ENCODE measurements around the gene UEVLD.
A peak's percentile ranks its signal among the peaks of the same experiment; 100 is the strongest.
"Not testable (repeated sequence)": the region's sequence is repeated elsewhere in the genome, so short reads cannot be mapped to it uniquely, and the experiment has no call there.

Gene UEVLD

DNA sequence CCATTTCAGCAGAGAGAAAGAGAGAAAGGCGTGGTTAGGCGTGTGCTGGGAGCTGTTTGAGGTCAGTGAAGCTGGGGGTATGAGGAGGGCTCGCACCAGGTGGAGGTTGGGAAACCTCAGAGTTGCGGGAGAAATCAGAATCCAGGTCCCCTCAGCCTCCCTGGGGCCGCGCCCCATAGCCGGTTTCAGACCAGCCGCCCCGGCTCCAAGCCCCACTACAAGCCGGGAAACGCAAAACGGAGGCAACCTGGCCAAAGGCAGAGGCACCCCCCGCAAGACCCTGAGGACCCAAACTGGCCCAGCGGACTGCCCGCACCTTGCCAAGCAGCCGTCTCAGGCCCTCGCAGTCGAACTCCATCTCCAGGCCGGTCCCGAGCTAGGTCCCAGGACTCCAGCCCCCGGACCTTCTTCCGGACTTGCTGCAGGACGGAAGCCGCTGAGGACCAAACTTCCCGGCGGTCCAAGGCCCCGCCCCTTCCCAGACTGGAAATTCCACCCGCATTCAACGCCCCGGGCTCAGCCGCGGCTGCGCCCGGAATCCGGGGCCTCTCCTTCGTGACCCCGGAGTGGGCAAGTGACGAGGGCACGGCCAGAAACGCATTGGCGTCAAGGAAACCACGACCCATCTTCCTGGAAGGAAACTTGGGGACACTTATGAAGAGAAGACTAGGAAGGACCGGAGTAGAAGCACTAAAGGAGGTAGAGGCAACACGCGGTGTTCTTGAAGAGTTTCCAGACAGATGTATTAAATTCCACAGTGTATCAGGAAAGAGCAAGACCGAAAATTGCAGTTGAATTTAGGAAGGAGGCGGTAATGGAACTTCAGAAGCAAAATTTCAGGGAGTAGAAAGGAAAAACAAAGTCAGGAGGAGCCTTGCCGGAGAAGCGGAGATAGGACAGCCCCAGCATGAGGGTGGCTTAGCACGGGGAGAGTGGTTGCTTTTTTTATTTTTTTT lies at the start of gene UEVLD:
Gene UEVLD (minus strand): TSS at position 438 of the 956 bp plus-strand sequence. CDS start 80 bp downstream, at position 358.
- DNase-seq: peak; percentile 54

DNA sequence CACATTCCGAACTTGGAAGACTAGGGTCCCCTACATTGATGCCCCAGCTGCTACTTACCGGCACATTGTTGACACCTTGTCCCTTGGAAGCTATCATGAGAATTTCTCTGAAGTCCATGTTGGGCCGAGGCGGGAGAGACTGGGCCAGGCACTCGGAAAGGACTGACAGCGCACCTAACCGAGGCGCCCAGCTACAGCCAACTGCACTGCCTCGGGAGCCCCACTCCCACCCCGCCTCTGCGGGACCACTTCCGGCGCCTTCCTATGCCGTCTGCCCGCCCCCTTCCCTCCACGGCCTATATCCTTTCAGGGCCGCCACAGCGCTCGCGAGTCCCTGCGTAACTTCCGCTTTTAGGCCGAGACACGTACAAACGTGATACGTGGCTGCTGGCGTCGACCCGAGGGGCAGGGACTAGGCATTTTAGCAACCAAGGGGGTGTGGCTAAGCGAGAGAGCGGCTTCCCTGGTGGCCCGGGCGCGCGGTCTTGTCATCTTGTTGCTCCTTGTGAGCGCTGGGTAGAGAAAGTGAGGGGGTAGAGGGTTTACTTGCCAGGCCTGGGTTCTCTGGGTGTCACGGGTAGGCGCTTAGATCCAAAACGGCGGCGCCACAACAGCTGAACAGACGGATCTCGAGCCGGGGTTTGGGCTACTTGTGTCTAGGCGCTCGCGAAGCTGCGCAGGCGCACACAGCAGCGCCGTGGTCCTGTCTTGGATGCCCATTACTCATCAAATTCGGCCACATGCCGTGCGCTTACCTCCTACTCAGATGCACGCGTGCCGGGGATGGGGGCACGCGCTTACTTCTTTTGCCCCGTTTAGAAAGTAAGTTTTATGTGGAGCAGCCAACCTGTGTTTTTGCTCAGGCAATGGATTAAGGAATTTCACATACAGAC lies 45.9 kb upstream of the UEVLD start, which contains the start of gene SPTY2D1:
Gene SPTY2D1 (minus strand): TSS at position 203 of the 893 bp plus-strand sequence. CDS start 85 bp downstream, at position 118.
- DNase-seq: peak; percentile 97

DNA sequence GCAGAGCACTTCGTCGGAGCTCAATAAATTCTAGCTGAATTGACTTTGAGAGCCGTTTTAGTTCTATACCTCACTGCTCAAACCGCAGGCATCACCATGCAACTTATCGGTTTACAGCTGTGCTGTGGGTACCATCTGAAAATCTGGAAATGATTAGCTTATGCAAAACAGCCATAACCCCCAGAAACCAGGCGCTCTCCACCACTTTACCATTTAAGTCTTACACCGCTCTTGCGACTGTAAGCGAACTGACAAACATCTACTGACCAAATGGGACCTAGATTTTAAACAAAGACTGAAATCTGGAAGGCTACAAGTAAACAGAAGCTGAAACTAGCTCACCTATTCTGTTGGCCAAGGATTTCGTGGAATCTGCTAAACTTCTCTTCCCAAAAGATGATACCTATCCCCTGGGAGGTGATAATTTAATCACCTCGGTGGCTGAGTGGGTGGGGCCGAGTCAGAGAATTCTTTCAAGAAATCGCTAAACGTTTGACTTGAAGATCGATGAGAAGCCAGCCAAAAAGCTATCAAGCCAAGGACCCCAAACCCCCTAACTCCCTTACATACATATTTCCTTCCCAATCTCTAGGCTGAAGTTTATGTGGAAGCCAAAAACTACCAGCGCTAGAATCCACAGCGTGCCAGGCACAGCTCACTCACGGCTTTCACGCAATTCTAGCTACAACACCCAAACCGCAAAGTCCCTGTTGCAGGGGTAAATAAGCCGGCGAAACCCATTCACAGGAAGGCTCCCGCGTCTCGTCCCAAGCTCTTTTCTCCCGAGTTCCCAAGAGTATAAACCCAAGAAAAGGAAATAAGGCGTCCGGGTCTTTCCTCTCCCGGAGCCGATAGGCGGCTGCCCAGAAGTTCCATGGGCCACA lies 45.0 kb upstream of the UEVLD start:
- no peak for DNase-seq

DNA sequence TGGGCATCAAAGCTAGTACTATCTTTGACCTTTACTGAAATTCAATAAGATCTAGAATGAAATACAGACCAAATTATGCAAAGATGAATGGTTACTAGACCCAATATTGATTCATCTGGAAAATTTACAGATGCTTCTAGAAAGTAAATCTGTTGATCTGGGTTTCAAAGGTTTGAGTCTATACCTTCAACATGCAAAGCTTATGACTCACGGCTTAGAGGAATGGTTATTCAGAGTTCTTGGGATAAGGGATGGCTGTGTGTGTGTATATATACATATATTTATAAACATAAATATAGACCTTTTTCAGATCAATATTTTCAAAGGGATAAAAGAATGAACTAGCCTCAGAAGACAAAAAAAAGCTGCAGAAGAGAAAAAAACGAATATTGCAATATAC lies 44.3 kb upstream of the UEVLD start:
- DNase-seq: no peak

DNA sequence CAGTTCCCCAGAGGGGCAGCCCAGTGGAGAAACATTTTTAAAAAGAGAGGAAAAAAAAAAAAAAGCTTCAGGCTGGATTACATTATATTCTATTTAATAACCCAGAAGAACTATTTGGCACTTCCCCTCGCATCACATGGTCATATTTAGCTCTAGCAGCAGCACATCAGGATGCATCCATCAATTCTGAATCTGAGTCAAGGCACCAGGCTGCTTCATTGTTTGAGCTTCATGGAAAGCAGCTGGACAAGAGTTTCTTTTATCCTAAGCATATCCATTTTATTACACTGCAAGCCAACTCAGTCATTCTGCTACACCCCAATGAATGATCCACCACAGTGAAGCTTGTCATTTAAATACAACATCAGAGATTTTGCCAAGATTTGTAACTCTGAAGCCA lies 35.6 kb upstream of the UEVLD start:
- no peak for DNase-seq

DNA sequence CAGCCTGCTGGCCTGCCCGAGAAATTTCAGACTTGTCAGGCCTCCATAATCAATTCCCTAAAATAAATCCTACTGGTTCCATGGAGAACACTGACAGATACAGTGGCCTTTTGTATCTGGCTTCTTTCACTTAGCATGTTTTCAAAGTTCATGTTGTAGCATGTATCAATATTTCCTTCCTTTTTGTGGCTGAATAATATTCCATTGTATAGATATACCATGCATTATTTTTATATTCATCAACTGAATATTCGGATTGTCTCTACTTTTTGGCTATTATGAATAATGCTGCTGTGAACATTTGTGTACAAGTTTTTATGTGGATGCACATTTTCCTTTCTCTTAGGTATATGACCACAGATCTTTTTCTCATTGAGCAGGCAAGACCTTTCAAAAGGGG lies 35.2 kb upstream of the UEVLD start:
- DNase-seq: no peak

DNA sequence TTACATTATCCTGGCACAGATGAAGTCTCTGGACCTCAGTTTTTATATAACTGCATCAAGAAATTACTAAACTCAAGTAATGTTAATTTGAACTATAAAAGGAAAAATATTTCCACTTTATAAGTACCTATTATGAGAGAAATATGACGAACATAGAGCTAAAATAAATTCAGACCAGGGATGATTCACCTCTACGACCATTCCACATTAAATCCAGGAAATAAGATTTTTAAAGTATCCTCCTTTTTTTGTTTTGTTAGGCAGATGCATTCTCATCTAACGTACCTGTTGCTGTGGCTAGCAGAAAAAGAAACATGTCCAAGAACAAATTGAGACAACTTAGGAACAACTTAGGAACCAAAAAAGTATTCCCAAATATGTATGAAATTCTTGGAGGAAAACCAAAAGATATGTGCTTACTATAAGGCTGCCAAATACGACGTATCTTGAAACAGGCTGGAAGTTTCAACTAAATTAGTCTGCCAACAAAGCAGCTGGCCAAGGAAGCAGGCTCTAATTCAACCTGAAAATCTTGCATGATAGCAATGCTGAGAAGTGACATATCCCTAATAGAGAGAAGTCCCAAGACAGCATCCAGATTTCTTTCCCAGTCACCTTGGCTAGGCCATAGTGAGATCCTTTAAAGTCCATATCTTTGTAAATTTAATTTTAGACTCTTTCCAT lies 29.9 kb upstream of the UEVLD start:
- no peak for DNase-seq

DNA sequence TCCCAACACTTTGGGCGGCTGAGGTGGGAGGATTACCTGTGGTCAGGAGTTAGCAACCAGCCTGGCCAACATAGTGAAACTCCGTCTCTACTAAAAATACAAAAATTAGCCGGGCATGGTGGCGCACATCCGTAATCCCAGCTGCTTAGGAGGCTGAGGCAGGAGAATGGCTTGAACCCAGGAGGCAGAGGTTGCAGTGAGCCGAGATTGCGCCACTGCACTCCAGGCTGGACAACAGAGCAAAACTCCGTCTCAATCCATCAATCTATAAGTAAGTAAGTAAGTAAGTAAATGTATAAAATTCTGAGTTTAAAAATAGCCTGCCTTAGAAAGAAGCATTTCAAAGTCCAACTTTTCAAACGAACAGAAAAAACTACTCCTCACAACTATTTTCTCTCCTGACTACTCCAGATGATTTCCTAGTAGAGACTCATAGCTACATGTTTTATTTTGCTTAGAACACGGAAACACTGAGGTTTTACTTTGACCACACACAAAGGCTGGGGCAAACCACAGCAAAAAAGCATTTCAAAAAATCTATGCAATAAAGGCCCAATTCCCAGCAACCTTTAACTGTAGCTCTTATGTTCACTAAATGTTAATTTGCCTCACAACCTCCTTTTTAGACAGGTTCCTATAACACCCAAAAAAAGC lies 29.3 kb upstream of the UEVLD start:
- DNase-seq: no peak

DNA sequence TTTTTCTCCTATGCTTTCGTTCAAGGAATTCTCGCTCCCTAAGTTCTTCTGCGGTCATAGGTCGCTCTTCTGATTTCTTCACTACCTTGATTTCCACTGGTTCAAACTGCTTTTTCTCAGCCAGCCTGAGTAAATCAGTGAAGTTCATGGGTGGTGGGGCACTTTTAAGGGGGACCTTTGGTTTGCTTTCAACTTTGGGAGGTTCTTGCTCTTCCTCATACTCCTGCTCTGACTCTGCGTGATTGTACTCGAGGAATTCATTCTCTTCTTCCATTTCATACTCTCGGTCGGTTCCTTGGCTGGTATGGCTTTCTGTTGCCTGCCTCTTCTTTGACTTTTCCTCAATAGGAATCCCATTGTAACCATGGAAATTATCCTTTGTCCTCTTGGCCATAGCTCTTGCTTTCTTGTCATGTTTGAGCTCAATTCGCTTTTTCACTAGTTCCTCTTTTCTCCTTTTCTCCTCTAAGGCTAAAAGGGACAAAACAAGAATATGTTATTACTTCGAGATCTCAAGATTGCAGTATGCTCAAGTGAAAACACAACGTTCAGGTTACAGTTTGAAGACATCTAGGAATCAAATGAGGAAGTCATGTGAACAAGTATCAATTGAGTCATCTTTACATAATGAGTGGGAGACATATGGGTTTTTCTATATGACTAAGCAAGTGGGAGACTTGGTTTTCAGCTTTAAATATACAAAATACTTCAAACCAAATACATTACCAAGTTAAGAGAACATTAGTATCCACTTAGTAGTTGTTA lies 27.3 kb upstream of the UEVLD start:
- no peak for DNase-seq

DNA sequence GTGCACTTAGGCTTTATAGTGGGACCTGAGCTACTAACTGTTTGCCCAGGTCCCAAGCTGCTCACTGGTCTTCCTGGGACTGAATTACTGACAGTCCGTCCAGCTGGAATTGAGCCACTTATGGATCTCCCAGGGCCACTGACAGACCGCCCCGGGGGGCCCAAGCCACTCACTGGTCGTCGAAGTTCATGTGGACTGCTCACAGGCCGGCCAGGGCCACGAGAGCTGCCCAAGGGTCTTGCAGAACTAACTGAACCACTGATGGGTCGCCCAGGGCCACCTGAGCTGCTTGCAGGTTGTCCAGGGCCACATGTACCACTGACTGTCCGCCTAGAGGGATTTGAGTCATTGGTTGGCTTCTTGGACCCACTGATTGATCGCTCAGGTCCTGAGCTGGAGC lies 26.1 kb upstream of the UEVLD start:
- DNase-seq: no peak

DNA sequence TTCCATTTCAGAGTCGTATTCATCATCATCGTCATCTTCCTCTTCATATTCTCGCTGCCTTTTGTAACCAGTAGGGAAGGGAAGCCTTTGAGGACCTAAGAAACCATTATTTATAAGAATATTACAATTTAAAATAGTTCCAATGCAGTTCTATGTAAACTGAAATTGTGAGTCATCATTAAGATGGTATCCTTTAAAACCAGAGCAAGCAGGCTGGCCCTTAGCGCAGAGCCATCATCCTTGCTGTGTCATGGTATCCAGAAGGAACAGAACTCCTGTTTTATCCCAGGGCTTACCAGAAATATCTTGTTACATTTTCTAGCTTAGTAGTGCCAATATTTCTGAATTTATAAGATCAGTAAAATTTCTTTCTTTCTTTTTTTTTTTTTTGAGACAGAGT lies 23.9 kb upstream of the UEVLD start:
- no peak for DNase-seq

DNA sequence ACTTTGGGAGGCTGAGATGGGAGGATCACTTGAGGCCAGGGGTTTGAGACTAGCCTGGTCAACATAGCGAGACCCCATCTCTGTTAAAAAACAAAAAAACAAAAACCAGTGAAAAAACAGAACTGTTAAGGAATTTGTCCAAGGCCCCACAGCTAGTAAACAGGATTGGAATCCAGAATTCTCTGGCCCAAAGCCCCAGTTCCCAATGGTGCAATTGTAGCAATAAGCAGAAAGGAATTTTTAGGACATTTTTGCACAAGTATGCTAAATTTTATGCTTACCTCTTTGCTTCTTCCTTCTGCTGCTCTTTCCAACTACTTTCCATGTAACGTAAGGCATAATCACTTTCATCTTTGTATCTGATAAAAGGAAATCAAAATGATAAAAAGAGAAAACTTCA lies 22.7 kb upstream of the UEVLD start:
- no peak for DNase-seq

DNA sequence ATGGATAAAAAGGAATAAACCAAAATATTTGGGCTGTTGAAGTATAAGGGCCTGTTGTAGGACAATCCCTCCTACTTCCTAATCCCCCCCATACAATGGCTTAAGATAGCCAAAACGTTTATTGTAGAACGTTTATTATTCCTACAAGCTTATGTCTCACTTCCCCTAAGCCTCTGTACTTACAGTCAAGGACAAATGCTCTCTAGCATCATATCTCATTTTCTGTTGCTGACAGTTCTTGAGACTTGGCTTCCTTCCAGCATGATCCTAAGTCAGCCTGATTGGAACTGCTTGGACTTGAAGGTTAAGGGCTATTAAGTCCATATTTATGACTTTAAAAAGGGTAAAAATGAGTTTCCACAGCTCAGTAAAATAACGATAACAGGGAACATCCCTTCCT lies 19.8 kb upstream of the UEVLD start:
- no peak for DNase-seq

DNA sequence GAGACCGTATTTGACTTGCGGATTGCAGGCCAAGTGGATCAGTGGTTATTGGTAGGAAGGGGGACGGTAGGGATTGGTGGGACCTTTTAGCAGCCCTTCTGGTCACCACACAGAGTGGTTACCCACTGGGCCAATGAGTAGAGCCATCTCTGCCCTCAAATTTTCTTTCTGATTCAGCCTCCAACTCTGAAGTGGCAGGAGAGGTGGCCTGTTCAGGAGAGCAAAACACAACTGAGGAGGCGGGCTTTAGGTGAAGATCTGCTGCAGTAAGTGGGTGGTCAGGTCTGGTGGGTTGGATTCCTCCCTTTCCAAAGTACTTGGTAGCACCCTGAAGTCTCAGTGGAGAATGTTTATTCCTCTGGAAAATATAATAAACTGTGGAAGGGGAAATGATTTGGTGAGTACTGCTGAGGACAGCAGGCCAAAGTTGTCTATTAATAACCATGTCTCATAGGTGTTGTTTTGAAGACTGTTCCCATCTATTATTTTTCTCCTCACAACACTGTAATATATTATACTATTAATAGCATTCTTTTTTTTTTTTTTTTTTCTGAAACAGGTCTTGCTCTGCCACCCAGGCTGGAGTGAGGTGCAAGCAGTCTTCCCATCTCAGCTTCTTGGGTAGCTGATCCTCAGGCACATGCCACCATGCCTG lies 12.5 kb upstream of the UEVLD start:
- no peak for DNase-seq

DNA sequence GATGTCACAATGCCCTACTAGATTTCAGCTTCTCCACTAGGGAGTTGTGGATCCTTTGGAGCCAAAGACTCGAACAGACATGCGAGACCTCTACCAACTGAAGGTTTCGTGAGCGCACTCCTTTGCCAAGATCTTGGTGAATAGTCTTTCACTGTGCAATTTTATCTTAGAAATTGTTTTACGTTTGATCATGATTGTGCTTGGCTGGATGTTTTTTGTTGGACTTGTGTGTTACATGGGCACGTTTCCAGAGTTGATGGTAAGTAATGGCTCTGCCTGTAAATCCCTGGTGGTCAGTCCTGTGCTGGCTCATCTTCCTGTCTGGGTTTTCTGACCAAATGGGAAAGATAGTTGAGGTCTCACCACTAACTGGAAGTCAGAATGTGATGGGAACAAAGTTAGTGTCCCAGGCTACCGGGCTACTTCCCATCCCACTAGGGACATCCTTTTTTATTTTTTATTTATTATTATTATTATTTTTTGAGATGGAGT lies 11.3 kb upstream of the UEVLD start, which contains the start of gene MISFA:
Gene MISFA (plus strand): TSS at position 51 of the 492 bp plus-strand sequence. CDS start 140 bp downstream, at position 191.
- no peak for DNase-seq

DNA sequence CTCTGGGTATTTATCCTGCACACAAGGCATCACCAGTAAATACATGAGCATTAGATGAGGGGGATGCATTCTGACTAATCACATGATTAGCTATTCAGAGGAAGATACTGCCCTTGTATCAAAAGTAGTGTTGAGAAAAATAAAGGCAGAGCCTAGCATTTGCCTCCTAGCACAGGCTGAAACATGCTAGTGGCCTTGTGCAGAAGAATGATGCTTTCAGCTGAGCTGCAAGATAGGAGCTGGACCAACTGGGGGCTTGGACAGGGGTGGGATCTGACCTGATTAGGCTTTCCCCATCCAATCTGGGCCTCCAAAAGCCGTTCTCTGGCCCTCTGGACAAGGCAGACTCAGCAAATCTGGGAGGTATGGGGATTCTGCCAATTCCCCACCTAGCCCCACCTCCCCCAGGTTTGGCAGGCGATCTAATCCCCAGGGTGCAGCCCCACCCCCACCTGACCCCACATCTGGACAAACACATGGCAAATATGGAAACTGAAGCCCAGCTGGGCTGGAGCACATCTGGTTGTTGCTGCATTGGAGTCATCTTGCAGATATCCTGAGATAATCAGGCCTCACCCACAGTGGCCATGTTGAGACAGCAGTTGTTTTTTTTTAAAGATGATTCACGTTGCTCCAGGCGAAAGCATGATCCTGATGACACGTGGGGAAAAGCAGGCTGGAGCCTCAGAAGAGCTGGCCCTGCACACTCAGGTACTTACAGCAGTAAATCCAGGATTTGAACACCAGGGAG lies 6.6 kb upstream of the UEVLD start:
- DNase-seq: no peak

DNA sequence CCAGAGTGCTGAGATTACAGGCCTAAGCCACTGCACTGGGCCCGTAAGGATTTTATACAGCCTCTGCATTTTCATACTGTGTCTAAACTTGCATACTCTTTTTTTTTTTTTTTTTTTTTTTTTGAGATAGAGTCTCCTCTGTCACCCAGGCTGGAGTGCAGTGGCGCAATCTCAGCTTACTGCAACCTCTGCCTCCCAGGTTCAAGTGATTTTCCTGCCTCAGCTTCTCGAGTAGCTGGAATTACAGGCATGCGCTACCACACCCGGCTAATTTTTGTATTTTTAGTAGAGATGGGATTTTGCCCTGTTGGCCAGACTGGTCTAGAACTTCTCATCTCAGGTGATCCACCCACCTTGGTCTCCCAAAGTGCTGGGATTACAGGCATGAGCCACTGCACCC lies 5.6 kb upstream of the UEVLD start:
- not testable (repeated sequence) for DNase-seq

DNA sequence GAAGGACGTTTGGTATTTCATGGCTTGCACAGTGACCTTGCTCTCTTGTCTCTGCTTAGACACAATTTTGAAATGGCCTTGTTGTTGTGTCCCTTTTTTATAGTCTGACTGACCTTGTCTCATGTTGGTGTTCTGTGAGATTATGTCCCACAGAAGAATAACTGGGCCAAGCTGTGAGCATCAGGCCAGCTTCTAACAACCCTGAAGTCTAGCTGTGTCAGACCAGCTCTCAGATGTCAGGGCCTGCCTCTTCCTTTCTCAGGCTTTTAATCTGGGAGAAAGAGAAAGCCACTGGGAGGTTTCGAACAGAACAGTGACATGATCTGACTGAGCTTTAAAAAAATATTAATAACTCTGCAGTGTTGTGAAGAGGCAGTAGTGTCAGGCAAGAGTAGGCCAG lies 2.0 kb upstream of the UEVLD start:
- no peak for DNase-seq

DNA sequence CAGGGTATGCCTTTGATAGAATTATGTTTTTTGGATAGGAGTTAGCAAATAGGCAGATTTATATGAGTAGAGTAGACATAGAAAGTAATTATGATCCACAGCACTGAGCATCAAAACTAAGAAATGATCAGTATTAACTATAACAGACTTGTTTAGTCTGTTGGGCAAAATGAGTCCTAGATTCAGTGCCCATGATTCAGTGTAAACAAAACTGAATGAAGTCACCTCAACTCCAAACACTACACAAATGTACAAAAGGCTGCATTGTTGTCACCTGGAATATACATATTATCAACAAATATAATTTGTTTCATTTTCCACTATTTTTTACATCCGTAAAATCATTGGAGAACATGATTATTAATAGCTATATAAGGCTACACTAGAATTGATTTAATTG lies 6.7 kb downstream of the UEVLD start:
- DNase-seq: no peak
